Purkinje cell (primary cell): Measurements from ENCODE around the gene CT55. TPM values are rescaled to one million over a fixed set of nuclear protein-coding genes. Genes with fewer than 3 reads are reported as not detected.

Experiments
- polyA plus RNA-seq: library from polyadenylated mRNA; unstranded; fragments of >200 nt; fragmentation: Nextera tagmentation; gene quantifications from 2 replicates; pipeline ENCODE4 v1.2.1, GENCODE V29; 2014

The CT55 gene, protein sequence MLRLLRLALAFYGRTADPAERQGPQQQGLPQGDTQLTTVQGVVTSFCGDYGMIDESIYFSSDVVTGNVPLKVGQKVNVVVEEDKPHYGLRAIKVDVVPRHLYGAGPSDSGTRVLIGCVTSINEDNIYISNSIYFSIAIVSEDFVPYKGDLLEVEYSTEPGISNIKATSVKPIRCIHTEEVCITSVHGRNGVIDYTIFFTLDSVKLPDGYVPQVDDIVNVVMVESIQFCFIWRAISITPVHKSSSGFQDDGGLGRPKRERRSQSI
- polyA plus RNA-seq = 0.22 TPM in 1 of 2 replicates, not detected in the other

DNA sequence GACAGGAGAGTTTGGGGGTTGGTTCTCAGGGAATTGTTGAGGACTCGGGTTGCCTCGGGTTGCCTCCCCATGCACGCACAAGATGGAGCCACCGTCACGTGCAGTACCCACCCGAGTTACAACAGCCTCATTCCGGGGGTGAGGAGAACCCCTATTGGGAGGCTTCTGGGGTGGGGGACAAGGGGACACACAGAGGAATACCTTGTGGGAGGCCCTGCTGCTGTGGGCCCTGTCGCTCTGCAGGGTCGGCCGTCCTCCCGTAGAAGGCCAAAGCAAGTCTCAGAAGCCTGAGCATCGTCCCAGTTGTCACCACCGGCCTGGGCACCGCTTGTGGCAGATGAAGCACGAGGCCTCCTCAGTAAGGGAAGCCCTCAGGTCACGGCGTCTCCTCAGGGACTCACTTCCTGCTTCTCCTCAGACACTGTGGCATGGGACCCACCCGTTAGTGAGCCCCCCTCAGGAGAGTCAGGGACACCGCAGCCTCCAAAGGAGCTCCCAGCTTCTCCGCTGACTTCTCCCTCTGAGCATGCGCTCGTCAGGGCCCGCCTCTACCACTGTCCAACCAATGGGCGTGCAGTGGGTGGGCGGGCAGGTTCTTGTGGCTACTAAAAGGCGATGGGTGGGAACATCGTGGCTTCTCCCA, at the start of gene CT55:
CT55 (minus strand) TSS at position 522 of the 643 bp plus-strand sequence; CDS start at position 295, 227 bp downstream.

DNA sequence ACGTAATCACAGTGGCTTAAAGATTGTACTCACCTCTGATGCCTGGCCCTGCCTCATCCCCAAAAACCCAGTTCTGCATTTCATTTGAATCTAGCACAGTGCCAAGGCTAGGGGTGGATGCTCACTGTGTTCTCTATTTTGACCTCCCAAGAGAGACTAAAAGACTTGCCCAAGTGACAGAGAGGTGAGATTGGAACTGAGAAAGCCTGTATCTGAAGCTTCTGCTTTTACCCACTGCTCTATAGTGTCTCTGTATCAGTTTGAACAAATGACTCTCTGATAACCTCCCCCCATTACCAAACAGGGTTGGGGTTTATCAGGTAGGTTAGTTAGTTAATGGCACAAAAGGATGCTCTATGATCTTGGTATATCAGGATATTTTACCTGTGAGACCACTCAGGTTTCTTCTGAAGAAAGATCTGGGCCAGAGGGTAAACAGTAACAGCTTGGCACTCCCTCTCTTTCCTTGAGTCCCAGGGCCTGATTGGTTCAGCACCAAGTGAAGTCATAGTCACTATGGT, 51.1 kb downstream of the CT55 start, which contains the start of gene ETDB:
ETDB (minus strand) TSS at position 471 of the 521 bp plus-strand sequence. CDS start 1,265 bp downstream, outside the sequence.

Other genes starting within 250 kb of the CT55 start
- 1.2 TPM in 1 of 2 replicates, not detected in the other for gene SMIM10, start 180.4 kb downstream of the CT55 start, polyA plus RNA-seq
- 3.0 and 5.2 TPM in 2 replicates for gene RTL8B, start 148.9 kb downstream of the CT55 start, polyA plus RNA-seq
- 108 and 139 TPM in 2 replicates for gene RTL8C, start 139.0 kb downstream of the CT55 start, polyA plus RNA-seq
- gene RTL8A, start 119.3 kb downstream of the CT55 start, polyA plus RNA-seq = 31.0 and 44.4 TPM in 2 replicates
- 2.4 TPM in 1 of 2 replicates, not detected in the other for gene SMIM10L2B, start 72.7 kb downstream of the CT55 start, polyA plus RNA-seq
- gene ETDB, start 50.9 kb downstream of the CT55 start, polyA plus RNA-seq = not detected in 2 replicates
- gene ETDA, start 80.7 kb upstream of the CT55 start, polyA plus RNA-seq = not detected in 2 replicates
- gene ETDC, start 138.1 kb upstream of the CT55 start, polyA plus RNA-seq = not detected in 2 replicates
- 1.5 and 3.4 TPM in 2 replicates for gene ZNF75D, start 172.7 kb upstream of the CT55 start, polyA plus RNA-seq
- 4.0 and 4.7 TPM in 2 replicates for gene ZNF449, start 173.4 kb upstream of the CT55 start, polyA plus RNA-seq